Measurements from ENCODE around the gene NCKAP5. TPM values are rescaled to one million over a fixed set of nuclear protein-coding genes. Genes with fewer than 3 reads are reported as not detected.

The NCKAP5 gene
- total RNA-seq, 2 donors from 2014 or later, result 0.78 to 2.6 TPM

DNA sequence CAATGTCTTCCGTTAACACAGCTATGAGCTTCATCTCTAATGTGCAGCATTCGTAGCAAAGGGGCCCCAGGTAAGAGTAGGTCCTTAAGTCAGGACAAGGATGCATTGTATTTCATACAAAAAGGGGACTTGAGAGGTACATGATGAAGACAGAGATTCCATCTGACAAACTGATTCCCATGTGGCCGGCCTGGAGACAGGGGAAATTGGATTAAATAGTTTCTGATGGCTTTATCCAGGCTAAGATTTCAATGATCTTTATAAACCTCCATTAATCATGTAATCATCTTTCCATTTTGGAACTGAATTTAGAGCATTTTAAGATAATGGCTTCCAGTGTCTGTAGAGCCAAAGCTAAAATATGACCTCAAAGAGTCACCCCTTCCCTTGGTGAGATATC is 111.3 kb downstream of the NCKAP5 start:
- WGBS, 2 donors, result 79 to 89% methylated on average over 3 of the region's 3 CpGs
- DNase-seq (no peak), ATAC-seq (no peak)
- Histone ChIP-seq H3K4me1 (no peaks in the 10 kb centered on the region), H3K36me3 (replicated peaks in 1 of 2; ENCODE audit: insufficient read depth in 1 of 2, low read depth in 2 of 2) (no peaks in the 10 kb centered on the region), H3K27ac (no peak overlapping the region), H3K27me3 (no peaks in the 10 kb centered on the region), H3K9me3 (no peaks in the 10 kb centered on the region), H3K4me3 (no peak overlapping the region)
- intact Hi-C loops (cut with DNase I), result no loop called here
- TF ChIP-seq POLR2A (IDR thresholded peaks at IDR 0.05) (no peak), CTCF (IDR thresholded peaks at IDR 0.05) (no peak)

DNA sequence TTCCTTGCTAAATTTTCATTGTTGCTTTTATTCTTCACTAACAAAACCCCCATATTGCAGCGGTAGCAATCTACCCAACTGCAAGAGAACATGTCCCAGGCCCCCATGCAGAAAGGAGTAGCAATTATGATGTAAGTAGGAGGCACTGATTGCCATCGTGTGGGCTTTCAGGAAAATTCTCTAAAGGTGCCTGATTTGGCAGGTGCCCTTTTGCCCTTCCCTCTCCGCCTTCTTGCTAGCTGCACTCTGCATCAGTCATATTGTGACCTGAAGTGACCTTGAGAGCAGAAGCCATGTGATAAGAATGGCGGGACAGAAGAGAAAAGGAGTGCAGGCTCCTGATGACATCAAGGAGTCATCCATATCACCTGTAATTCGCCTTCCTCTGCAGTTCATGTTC is 112.1 kb downstream of the NCKAP5 start:
- WGBS, 2 donors, result 60 to 63% methylated on average over 5 of the region's 5 CpGs
- H3K27me3 ChIP-seq, result no peaks in the 10 kb centered on the region
- TF ChIP-seq POLR2A (IDR thresholded peaks at IDR 0.05), result no peak
- no peak for TF ChIP-seq CTCF (IDR thresholded peaks at IDR 0.05)

GRCh38 chr2:133453032-133453431 is 115.2 kb downstream of the NCKAP5 start:
- Histone ChIP-seq H3K36me3 (replicated peaks in 1 of 2; ENCODE audit: insufficient read depth in 1 of 2, low read depth in 2 of 2) (no peaks in the 10 kb centered on the region), H3K27ac (no peak overlapping the region), H3K27me3 (no peaks in the 10 kb centered on the region), H3K4me3 (no peak overlapping the region), H3K9me3 (no peaks in the 10 kb centered on the region), H3K4me1 (no peaks in the 10 kb centered on the region)
- TF ChIP-seq CTCF (IDR thresholded peaks at IDR 0.05) (no peak), POLR2A (IDR thresholded peaks at IDR 0.05) (no peak)
- intact Hi-C loops (cut with DNase I), result no loop called here
- ATAC-seq (no peak), DNase-seq (no peak)
- WGBS, 2 donors, result 24 to 31% methylated on average over 1 of the region's 1 CpG

More for the DNA sequence above, 112.1 kb downstream of the NCKAP5 start:
- DNase-seq (no peak), ATAC-seq (no peak)
- no peaks in the 10 kb centered on the region for H3K9me3 ChIP-seq
- H3K36me3 ChIP-seq (replicated peaks in 1 of 2; ENCODE audit: insufficient read depth in 1 of 2, low read depth in 2 of 2), result no peaks in the 10 kb centered on the region
- no peak overlapping the region for H3K27ac ChIP-seq
- no peaks in the 10 kb centered on the region for H3K4me1 ChIP-seq
- no peak overlapping the region for H3K4me3 ChIP-seq
- intact Hi-C loops (cut with DNase I), result no loop called here

GRCh38 chr2:133452583-133452982 is 115.7 kb downstream of the NCKAP5 start:
- Histone ChIP-seq H3K27me3 (no peaks in the 10 kb centered on the region), H3K27ac (no peak overlapping the region), H3K4me3 (no peak overlapping the region), H3K9me3 (no peaks in the 10 kb centered on the region), H3K36me3 (replicated peaks in 1 of 2; ENCODE audit: insufficient read depth in 1 of 2, low read depth in 2 of 2) (no peaks in the 10 kb centered on the region), H3K4me1 (no peaks in the 10 kb centered on the region)
- 65 to 80% methylated on average over 2 of the region's 2 CpGs for WGBS, 2 donors
- ATAC-seq, result no peak
- no peak for DNase-seq
- intact Hi-C loops (cut with DNase I), result no loop called here
- no peak for TF ChIP-seq CTCF (IDR thresholded peaks at IDR 0.05)
- TF ChIP-seq POLR2A (IDR thresholded peaks at IDR 0.05), result no peak

GRCh38 chr2:133452146-133452545 is 116.1 kb downstream of the NCKAP5 start:
- Histone ChIP-seq H3K27ac (no peak overlapping the region), H3K36me3 (replicated peaks in 1 of 2; ENCODE audit: insufficient read depth in 1 of 2, low read depth in 2 of 2) (no peaks in the 10 kb centered on the region), H3K4me1 (no peaks in the 10 kb centered on the region), H3K4me3 (no peak overlapping the region), H3K9me3 (no peaks in the 10 kb centered on the region), H3K27me3 (no peaks in the 10 kb centered on the region)
- intact Hi-C loops (cut with DNase I), result no loop called here
- no peak for DNase-seq
- TF ChIP-seq CTCF (IDR thresholded peaks at IDR 0.05) (no peak), POLR2A (IDR thresholded peaks at IDR 0.05) (no peak)
- no peak for ATAC-seq
